AG10803 (cell line): ENCODE data around the gene FTCD.

Experiments
- DNase-seq: peaks from one replicate; pipeline ENCODE4 v3.0.0; 2010; ENCODE audit warnings: low read depth
- H3K4me3 ChIP-seq: 2 replicates; pipeline ENCODE4 v1.5.1; 2011; ENCODE audit warnings: mild to moderate bottlenecking, low read length, control low read depth
- CTCF ChIP-seq: conservative IDR thresholded peaks from 2 replicates; pipeline ENCODE4 v1.5.1; 2011; ENCODE audit warnings: mild to moderate bottlenecking, low read length, control low read depth, inconsistent platforms

FTCD gene

DNA sequence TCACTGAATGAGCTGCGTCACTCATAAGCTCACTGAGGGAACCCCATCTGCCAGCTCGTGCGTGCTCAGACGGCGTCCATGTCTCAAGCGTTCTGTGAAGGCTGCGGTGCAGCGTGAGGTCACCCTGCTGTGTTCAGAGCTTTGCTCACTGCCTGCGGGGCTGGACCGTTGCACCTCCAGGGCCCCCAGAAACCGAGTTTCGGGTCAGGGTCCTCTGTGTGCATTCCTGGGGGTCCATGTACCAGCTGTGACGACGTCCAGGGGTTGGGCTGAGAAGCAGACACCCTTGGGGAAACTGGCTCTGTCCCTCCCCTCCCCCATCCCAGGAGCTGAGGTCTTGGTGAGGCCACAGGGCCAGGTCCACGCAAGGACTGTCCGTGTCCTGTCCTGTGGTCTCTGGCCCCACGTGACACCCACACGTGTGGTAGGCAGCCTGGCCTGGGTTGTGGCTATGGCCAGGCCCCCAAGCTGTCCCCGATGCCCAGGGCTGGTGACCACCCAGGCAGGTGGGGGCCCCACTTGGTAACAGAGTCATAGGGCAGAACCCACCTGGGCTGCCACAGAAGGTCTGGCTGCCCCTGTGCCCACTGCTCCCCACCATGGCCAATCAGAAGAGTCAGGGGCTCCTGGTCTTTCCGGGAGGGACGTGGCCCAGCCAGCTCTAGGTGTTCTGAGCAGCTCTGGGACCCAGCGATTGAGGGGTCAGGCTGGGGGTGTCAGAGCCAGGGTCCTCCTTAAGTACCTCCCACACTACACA is 24.4 kb downstream of the FTCD start:
- no peak for TF ChIP-seq CTCF
- peak; percentile 47 for DNase-seq

DNA sequence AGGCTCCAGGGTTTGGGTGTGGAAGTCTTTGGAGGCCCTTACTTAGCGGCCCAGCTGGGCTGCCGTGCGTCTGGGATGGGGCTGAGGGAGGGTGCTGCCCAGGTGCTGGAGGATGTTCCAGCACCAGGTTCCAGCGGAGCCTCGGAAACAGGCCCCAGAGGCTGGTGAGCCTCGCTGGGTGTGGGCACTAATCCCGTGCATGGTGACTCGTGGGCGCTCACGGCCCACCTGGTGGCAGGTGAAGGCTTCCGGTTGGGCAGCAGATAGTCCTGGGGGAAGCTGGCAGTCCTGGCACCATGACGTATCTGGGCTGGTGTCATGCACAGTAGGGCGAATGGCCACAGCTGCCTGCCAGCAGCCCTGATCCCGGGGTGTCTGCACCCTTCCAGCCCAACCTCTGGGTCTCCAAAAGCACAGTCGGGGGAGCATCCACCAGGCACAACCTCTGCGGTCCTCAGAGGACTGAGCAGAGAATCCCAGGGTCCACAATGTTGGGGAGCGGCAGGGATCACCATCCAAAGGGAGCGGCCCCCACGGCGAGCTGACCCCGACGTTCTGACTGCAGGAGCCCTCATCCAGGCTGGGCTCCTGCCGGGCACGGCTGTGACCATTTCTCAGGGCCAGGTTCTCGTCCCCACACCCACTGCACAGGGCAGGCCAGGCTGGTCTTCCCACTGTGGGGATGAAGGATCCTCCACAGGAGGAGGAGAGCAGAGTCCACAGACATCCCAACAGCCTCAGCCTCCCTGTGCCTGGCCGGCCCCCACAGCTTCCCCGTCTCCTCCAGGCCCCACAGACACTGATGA is 25.3 kb downstream of the FTCD start:
- TF ChIP-seq CTCF = no peak
- DNase-seq = no peak
- no peak overlapping the region for H3K4me3 ChIP-seq

More for the DNA sequence above, 24.4 kb downstream of the FTCD start:
- H3K4me3 ChIP-seq = no peak overlapping the region

GRCh38 chr21:46128933-46129571 is 26.3 kb downstream of the FTCD start:
- DNase-seq = no peak
- no peak overlapping the region for H3K4me3 ChIP-seq
- no peak for TF ChIP-seq CTCF

GRCh38 chr21:46128106-46128932 is 27.1 kb downstream of the FTCD start:
- no peak overlapping the region for H3K4me3 ChIP-seq
- DNase-seq = no peak
- no peak for TF ChIP-seq CTCF

DNA sequence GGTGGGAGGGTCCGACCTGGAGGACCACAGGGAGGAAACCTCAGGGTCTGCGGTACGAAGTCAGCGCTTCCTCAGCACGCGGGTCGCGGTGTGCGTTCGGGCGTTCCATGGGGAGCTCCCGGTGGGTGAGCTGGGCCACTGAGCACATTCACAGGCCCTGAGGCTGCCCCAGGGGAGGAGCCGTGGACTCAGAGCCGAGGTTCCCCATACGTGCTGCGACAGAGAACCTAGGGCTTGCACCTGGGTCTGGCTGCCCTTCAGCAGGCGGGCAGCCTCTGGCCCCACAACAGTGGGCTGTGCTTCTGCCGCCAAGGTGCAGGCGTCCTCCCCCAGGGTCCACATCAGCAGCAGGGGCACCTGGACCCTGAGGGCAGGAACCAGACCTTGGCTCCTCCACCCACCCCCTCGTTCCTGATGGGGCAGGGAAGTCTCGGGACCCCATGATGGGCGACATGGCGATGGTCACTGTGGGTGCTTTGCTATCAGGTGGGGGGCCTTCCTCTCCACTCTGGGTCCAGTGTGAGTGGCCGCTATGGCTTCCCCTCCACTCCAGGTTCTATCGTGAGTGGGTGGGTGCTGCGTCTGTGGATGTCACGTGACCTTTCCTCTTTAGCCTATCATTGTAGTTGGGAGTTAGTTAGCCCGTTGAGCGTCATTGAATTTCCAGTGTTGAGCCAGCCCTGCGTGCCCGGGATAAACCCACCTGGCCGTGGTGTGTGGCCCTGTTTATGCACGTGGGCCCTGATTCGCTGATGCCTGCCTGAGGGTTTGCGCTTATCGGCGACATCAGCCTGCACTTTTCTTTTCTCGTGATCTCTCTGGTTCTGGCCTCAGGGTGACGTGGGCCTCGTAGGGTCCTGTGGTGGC is 27.9 kb downstream of the FTCD start:
- no peak for TF ChIP-seq CTCF
- no peak overlapping the region for H3K4me3 ChIP-seq
- DNase-seq = no peak
